MV-4-11 (cell line): Measurements from ENCODE around the gene SCGB1A1.

ENCODE experiments used
- DNase-seq: peaks from one replicate; lab custom pipeline; 2025; lab: John Stamatoyannopoulos, UW

The SCGB1A1 gene

GRCh38 chr11:62398011-62398994, 20.5 kb upstream of the SCGB1A1 start:
- DNase-seq = peak; percentile 52

GRCh38 chr11:62399172-62399877, 19.5 kb upstream of the SCGB1A1 start:
- no peak for DNase-seq

DNA sequence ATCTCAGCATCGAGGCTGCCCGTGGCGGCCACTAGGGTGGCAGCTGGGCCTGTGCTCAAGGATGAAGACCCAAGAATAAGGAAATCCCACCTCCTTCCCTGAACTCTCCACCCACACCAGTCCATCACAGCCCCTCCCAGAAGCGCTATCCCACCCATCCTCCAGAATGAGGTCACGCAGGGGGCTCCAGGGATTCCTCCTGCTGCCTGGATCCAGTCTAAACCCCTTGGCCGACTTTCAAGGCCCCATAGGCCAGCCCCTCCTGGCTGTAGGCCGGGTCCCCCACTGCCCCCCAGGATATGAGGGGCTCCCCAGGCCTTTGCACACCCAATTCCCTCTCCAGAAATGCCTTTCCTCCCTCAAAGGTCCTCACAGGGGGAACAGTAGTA, 19.0 kb upstream of the SCGB1A1 start:
- DNase-seq = no peak

GRCh38 chr11:62400281-62400680, 18.6 kb upstream of the SCGB1A1 start:
- DNase-seq = no peak

DNA sequence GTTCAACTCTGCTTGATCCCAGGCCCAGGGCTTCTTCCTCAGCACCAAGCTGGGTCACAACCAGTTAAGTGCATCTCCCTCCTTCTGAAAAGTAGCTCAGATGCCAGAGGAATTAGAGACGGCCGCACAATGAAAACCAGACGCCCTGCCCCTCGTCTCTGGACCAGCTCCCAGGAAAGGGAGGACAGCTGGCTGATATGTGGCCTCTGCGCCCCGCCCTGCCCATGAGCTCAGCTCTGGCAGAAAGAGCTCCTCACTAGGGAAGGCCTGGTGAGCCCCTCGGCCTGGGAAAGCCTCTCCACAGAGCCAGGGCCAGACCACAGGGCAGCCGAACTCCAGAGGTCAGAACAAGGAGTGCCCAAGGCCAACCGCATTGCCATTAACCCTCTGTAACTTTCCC, 18.1 kb upstream of the SCGB1A1 start:
- DNase-seq = no peak

- no peak for DNase-seq
Measured at GRCh38 chr11:62401356-62401755, 17.5 kb upstream of the SCGB1A1 start.

- DNase-seq = no peak
Measured at GRCh38 chr11:62401811-62402210, 17.0 kb upstream of the SCGB1A1 start.

GRCh38 chr11:62402226-62402959, 16.4 kb upstream of the SCGB1A1 start:
- DNase-seq = peak; percentile 44

DNA sequence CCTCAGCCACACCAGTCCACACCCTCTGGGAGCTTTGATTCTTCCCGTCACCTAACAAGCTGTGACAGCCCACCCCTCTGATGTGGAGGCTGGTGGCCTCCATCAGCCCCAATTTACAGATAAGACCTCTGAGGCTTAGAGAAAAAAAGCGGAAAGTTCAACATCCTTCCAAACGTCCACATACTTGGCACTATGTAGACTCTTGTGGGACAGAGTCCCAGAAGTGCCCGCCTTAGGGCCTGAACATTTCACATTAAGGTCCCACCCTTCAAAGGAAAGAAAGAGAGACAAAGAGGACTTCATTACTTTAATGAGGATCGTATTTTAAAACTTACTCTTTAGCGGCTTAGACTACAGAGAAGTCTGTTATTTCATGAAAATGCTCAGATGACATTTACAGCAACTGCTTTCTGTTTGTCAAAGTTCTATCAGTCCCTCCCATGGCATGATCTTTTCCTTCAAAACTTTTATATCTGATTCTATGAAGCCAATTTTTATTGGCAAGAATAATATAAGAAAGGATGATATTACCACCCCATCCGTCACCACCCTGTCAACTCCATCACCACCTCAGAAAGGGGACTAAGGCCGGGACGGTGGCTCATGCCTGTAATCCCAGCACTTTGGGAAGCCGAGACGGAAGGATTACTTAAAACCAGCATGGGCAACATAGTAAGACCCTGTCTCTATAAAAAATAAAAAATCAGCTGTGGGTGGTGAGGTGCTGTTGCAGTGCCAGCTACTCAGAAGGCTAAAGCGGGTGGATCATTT, 15.7 kb upstream of the SCGB1A1 start:
- no peak for DNase-seq

DNA sequence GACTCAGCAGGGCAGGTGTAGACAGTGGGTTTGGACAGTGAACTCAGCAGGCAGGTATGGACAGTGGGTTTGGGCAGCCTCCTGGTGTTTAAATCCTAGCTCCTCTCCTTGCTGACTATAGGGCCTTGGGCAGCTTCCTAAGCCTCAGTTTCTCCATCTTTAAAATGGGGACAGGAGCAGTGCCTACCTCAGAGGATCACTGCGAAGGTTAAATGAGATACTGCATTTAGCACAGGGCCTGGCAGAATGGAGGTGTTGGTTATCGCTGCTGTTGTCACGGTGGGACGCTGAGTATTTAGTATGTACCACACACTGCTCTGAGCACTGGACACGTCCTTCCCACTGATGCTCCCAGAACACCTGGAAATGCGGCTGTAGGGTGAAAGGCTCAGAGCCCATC, 14.4 kb upstream of the SCGB1A1 start:
- DNase-seq = no peak

GRCh38 chr11:62404901-62405300, 13.9 kb upstream of the SCGB1A1 start:
- DNase-seq = no peak

- DNase-seq = no peak
Measured at GRCh38 chr11:62406034-62406433, 12.8 kb upstream of the SCGB1A1 start.

GRCh38 chr11:62409831-62410230, 9.0 kb upstream of the SCGB1A1 start:
- DNase-seq = no peak

DNA sequence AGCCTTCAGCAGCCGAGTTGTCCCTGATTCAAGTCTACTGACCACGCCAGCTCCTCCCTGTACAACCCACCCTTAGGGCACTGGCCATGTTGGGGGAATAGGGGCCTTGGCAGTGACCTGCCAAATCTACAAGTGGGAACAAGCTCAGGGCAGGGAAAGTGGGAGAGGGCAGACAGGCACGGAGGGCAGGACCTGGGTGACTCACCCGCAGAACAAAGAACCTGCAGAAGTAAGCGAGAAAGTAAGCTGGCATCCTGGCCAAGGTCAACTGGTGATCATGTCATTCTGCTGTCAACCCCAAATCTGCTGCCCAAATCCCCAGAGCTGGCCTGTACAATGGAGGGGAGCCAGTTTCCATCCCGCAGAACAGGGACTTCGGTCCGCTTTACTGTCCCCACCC, 7.9 kb upstream of the SCGB1A1 start:
- no peak for DNase-seq

DNA sequence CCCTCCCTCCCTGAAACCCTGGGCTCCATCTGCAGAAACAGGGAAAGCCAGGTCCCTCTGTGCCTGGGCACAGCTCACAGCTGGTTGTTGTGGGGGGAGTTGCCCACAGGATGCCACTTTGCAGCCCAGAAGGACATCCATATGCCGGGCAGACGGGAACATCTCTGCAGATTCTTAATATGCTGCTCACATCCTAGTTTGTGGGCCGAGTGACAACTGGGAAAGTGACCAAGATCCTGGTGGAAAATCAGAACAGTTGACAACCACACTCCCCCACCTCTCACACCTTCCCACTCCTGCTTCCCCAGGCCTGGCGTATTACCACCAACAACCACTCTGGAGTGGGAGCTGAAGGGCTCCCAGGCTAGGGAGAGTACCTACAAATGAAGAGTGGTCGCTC, 7.3 kb upstream of the SCGB1A1 start:
- no peak for DNase-seq

DNA sequence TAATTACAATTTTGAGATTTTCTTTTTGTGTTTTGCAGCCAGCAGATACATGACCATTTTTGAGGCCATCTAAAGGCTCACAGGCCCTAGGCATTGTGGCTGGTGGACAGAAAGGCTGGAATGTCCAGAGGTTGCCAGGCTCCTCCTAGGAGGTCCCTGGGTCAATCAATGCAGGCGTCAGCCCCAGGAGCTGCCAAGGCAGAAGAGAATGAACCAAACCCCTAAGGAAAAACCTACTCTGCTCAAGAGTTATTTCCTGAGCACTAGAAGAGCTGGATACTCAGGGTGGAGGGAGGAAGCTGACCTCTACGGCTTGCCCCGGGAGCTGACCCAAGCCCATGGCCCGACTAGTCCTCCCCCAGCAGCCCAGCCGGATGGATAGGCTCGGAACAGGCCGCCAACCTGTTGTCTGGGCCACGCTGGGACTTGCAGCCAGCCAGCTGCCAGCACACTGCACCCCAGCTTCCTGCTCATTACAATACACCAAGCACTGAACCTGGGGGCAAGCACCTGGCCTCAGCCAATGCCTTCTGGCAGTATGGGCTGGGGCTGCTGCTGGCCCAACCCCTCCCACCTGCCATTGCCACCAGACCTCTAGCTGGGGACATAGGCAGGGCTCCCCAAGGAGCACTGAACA, 5.7 kb upstream of the SCGB1A1 start:
- no peak for DNase-seq

DNA sequence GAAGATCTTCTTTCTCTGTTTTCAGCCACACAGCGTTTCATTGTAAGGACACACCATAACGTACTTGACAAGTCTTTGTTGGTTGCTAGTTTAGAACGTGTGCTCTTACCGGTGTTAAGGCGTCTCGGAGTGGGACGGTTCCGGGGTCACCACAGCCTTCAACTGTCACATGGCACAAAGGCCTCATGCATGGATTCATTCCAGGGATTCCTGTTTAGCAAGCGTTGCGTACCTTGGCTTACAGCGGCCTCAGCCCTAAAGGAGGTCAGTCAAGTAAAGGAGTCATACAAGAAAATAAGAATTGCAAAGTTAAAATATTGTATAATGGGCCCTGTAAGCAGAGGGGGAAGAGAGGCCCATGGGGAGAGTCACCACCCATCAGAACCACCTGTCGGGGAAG, 2.2 kb upstream of the SCGB1A1 start:
- no peak for DNase-seq

- no peak for DNase-seq
Measured at GRCh38 chr11:62418136-62418535, 697 bp upstream of the SCGB1A1 start.

DNA sequence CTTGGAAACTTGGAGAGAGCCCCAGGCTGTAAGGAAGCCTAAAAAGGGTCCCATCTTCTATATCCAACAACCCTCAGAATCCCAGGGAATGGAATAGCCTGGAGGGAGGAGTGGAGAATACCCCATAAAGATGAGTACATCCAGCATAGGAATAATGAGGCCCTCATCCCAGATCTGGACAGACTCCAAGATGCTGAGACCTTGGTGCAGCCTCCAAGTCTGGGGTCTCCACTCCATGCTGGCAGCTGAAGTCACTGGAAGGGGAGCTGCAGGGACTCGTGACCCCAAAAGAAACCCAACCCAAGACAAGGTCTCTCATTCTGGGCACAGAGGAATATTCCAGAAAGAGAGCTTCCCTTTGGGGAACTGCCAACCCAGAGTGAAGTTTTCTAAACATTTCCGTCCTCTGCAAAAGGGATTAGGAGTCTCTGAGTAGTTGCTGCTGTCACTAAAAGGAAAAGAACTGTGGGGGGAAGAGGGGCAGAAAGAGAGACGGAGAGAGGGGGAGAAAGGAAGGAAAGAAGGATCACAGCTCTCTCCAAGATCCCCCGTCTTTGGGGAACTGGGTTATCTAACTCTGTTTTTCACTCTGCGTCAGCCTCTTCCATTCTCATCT, 589 bp downstream of the SCGB1A1 start:
- no peak for DNase-seq

GRCh38 chr11:62419943-62420342, 1.1 kb downstream of the SCGB1A1 start:
- no peak for DNase-seq

GRCh38 chr11:62420882-62421281, 2.0 kb downstream of the SCGB1A1 start:
- no peak for DNase-seq
